D721Med (cell line): Measurements from ENCODE around the gene P2RY12.
"Not testable (repeated sequence)": the region's sequence is repeated elsewhere in the genome, so short reads cannot be mapped to it uniquely, and the experiment has no call there.

ENCODE experiments used
- DNase-seq: peaks from one replicate; pipeline ENCODE4 v3.0.0; 2011; ENCODE audit warnings: low spot score; ENCODE audit not compliant: insufficient read length
- FAIRE-seq: peaks from 2 replicates; lab custom pipeline; 2011; peaks lifted over from hg19 to GRCh38; lab: Jason Lieb, UNC
- CTCF ChIP-seq: IDR thresholded peaks from 2 replicates; pipeline ENCODE4 v1.5.1; 2012; ENCODE audit warnings: mild to moderate bottlenecking, control low read depth; ENCODE audit not compliant: insufficient read depth; ENCODE audit errors: missing control alignments

Gene P2RY12

DNA sequence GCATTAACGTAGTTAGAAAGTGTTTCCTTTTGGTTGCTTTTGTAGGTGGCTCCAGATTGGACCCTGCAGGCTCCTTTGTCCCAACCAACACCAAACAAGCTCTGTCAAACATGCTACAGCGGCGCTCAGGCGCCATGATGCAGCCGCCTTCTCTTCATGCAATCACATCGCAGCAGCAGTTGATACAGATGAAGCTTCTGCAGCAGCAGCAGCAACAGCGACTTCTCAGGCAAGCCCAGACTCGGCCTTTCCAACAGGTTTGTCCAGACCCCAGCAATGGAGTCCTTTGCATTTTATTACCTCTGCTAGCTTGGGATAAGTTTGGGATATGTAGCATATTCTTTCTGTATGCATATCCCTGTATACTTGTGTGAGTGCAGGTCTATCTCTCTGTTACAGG lies 10.1 kb upstream of the P2RY12 start:
- TF ChIP-seq CTCF = no peak
- FAIRE-seq (no peak), DNase-seq (no peak)

DNA sequence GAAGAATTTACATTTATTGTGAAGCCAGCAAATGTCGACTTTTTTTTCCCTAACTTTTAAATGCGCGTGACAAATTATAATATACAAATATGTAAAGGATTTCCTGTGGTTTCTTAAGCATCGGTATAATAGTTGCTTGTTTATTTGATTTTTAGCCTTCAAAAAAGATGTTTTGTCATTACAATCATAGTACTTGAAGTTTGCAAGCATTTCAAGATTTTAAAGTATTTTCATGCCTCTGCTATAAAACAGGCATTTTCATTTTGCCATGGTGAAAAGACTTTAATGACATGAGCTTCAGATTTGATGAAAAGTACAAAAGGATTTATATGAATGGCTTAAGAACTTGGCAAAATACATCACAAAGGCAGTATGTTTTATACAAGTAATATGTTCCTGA lies 9.4 kb upstream of the P2RY12 start:
- FAIRE-seq (no peak), DNase-seq (no peak)
- no peak for TF ChIP-seq CTCF

DNA sequence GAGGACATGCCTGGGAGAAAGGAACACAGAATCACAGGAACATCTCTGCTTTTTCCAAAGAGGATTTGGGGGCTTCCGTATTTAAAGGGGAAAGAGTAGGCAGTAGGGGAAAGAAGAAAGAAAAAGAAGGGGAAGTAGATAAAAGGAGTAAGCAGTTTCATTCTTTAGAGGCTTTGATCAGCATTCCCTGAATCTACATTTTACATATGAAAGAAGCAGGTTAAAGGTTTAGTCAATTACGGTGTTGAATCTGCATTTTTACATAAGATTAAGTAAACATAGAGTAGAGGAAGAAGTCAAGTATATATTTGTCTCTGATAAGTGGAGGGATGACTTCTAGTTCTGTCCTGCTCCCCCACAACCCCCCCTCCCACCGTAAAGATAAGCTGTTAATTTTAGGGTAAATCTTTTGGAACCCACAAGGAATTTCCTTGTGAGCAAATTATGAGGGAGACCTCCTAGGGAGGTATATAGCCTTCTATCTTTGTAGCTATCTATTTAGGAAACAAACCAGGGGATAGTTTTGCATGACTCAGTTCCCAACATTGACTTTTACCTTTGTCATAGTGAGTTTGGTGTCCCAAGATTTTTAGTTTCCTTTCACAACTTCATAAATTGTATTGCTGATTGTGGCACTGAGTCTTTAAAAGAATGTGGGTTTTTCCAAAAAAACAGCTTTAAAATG lies 8.7 kb upstream of the P2RY12 start:
- DNase-seq = no peak
- no peak for FAIRE-seq
- no peak for TF ChIP-seq CTCF

DNA sequence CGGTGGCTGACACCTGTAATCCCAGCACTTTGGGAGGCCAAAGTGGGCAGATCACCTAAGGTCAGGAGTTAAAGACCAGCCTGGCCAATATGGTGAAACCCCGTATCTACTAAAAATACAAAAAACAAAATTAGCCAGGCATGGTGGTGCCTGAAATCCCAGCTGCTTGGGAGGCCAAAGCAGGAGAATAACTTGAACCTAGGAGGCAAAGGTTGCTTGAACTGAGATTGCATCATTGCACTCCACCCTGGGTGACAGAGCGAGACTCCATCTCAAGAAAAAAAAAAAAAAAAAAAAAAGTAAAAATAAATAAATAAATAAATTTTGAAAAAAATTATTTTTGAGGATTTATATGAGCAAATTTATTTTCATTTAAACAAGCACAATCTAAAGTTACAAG lies 7.6 kb upstream of the P2RY12 start:
- not testable (repeated sequence) for FAIRE-seq, DNase-seq

GRCh38 chr3:151391720-151392119 lies 7.2 kb upstream of the P2RY12 start:
- DNase-seq = no peak
- TF ChIP-seq CTCF = no peak
- no peak for FAIRE-seq

GRCh38 chr3:151387842-151388241 lies 3.3 kb upstream of the P2RY12 start:
- TF ChIP-seq CTCF = no peak
- FAIRE-seq (no peak), DNase-seq (no peak)

GRCh38 chr3:151387432-151387831 lies 2.9 kb upstream of the P2RY12 start:
- TF ChIP-seq CTCF = no peak
- FAIRE-seq (no peak), DNase-seq (no peak)
